Small intestine (tissue), 7 donors: ENCODE results near the gene ELF4. TPM values are rescaled to one million over a fixed set of nuclear protein-coding genes. Genes with fewer than 3 reads are reported as not detected.

ENCODE experiments used
- DNase-seq, 2 donors: peaks; one replicate each; pipeline versions ENCODE4 v3.0.0 to v3.0.0-alpha.2; 2013
- FAIRE-seq: peaks from 2 replicates; lab custom pipeline; 2012; peaks lifted over from hg19 to GRCh38; lab: Jason Lieb, UNC
- H3K27ac ChIP-seq, 3 donors: one replicate each; pipeline ENCODE4 v1.5.1; 2013; ENCODE audit warnings: low read length in 2 of 3, mild to moderate bottlenecking in 2 of 3, control low read depth in 1 of 3, inconsistent platforms in 1 of 3, low read depth in 1 of 3, moderate library complexity in 1 of 3
- H3K27me3 ChIP-seq, 3 donors: one replicate each; pipeline ENCODE4 v1.6.1; 2013; ENCODE audit warnings: low read length in 3 of 3, inconsistent platforms in 1 of 3; ENCODE audit not compliant: control insufficient read depth in 3 of 3, insufficient read depth in 3 of 3
- H3K36me3 ChIP-seq, 3 donors: one replicate each; pipeline ENCODE4 v1.6.1; 2013; ENCODE audit warnings: low read length in 3 of 3, inconsistent platforms in 1 of 3, low read depth in 1 of 3, mild to moderate bottlenecking in 1 of 3, moderate library complexity in 1 of 3; ENCODE audit not compliant: control insufficient read depth in 3 of 3, insufficient read depth in 2 of 3
- H3K4me1 ChIP-seq, 3 donors: one replicate each; pipeline ENCODE4 v1.6.1; 2013; ENCODE audit warnings: low read length in 2 of 3, inconsistent platforms in 1 of 3, low read depth in 1 of 3, mild to moderate bottlenecking in 1 of 3, moderate library complexity in 1 of 3; ENCODE audit not compliant: control insufficient read depth in 3 of 3, insufficient read depth in 2 of 3
- H3K4me3 ChIP-seq, 3 donors: one replicate each; pipeline ENCODE4 v1.5.1; 2013; ENCODE audit warnings: low read length in 3 of 3, control low read depth in 1 of 3, inconsistent platforms in 1 of 3, low read depth in 1 of 3, mild to moderate bottlenecking in 1 of 3, moderate library complexity in 1 of 3
- H3K9me3 ChIP-seq, 2 donors: one replicate each; pipeline ENCODE4 v1.6.1; 2013; ENCODE audit warnings: low read depth in 1 of 2, low read length in 1 of 2; ENCODE audit not compliant: control insufficient read depth in 2 of 2, insufficient read depth in 1 of 2
- WGBS, 3 donors: extraction: QIAGEN DNeasy Blood & Tissue Kit; methylation state at CpG; one replicate each; pipeline ENCODE4 v1.1.7; 2013; 5-methylcytosine and 5-hydroxymethylcytosine counted together
- polyA plus RNA-seq, 4 donors: library from polyadenylated mRNA; stranded (reverse) in 3 of 4; unstranded in 1 of 4; fragments of 200-250 nt in 3 of 4; fragments of 120-200 nt in 1 of 4; gene quantifications; one replicate each; pipeline versions ENCODE4 v1.2.1 to v1.2.3, GENCODE V29; 2013
- donor health status: healthy with polysubstance abuse.
- donor health status: control.
- donor health status: control.
- donor health status: Bipolar disorder and iron deficiency.
- donor health status: healthy.

ELF4 gene
- polyA plus RNA-seq, 4 donors: 10.4 to 45.4 (median 13.7) TPM

DNA sequence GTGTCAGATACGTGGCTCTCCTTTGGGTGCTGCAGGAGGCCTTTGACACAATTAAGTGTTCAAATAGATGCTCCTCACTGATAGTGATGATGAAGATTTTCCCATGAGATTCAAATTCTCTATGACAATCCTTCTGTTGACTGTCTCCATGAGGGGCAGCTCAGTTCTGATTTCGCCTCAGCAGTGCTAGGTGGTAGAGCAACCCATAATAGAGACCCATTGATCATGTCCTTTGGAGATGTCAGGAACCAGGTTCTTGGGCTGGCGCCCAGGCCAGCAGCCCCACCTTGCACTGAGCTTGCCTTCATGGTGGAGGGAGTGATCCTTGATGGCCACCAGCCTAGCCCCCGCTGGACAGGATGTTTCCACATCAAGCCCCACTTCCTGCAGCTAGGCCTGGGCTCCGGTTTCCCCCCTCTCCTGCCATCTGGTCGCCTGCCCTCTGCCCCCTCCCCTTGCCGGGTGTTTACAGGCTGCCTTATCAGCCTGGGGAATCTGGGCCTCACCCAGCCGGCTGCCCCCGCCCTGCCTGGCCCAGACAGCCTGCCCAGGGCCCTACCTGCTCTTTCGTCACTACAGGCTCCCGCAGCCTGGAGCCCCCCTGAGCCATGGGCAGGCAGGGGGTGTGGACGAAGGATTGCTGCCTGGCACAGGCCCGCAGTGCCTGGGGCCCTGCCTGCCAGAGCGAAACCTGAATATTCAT is 12.6 kb downstream of the ELF4 start:
- DNase-seq: peak; percentile 41 to 76
- Histone ChIP-seq H3K4me1 (peaks cover 11 to 39% (median 12%) of the 10 kb centered on the region in 3 donors), H3K4me3 (no peak overlapping the region), H3K27ac (peak overlapping the region in 2 of 3 donors; percentile 65 to 73), H3K36me3 (peaks cover 0 to 12% (median 3%) of the 10 kb centered on the region in 3 donors), H3K27me3 (no peaks in the 10 kb centered on the region), H3K9me3 (no peaks in the 10 kb centered on the region)
- no peak for FAIRE-seq
- WGBS, 3 donors: 43 to 57% (median 52%) methylated on average over 7 to 14 of the region's 14 CpGs

DNA sequence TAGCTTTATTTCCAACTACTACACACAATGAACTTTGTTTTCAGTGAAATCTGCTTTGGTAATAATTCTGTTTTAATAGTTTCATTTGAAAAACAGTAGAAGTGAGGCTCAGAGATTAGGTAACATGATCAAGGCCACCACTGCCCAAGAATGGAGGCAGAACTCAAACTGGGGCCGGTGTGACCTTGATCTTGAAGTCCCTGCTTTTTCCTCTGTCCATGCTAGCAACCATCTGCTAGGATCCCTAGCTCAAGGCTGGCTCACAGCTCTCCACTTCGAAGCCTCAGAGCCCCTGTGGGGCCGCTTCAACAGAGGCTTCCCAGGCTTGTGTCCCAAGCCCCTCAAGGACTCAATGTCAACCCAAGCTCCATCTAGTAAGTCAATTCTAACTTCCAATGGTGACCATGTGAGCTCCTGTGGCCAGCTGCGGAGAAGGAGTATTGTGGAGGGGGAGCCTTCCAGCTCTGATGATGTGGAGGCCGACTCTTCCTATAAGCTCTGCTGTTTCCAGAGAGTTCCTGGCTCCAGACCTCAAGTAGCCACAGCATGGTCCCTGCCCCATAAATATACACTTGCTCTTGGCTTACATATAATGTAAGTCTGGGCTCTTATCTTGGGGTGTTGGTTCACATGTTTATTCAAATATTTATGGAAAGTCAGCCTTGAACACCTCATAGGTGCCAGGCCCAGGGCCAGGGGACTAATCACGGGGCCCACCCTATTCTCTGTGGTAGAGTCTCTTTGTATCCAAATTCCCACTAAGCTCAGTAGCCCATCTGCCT is 14.9 kb downstream of the ELF4 start:
- peaks cover 11 to 53% (median 12%) of the 10 kb centered on the region in 3 donors for H3K4me1 ChIP-seq

DNA sequence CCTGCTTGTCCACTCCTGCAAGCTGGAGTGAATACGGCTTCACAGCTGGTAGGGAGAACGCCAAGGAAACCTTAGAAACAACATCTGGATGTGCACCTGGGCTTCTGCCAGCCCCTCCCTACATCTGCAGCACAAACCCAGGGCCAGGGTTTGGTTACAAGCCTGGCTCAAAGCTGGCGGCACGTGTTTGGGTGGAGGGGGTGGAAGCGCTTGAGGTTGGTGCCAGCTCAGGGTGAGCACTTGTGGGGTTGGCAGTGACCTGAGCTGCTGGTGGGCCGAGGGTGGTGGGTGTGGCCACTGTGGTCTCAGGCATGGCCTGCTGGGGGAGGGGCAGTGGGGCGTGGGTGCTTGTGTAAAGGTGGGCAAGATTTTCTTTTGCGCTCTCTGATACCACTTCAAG is 15.6 kb downstream of the ELF4 start:
- Histone ChIP-seq H3K9me3 (no peaks in the 10 kb centered on the region), H3K36me3 (peaks cover 0 to 14% (median 3%) of the 10 kb centered on the region in 3 donors), H3K4me3 (no peak overlapping the region), H3K4me1 (peaks cover 8 to 46% (median 9%) of the 10 kb centered on the region in 3 donors), H3K27me3 (no peaks in the 10 kb centered on the region), H3K27ac (no peak overlapping the region)
- FAIRE-seq: no peak
- whole genome bisulfite sequencing, 3 donors: 70 to 73% (median 72%) methylated on average over 7 to 8 of the region's 8 CpGs
- DNase-seq: no peak

More for the DNA sequence above, 14.9 kb downstream of the ELF4 start:
- Histone ChIP-seq H3K9me3 (no peaks in the 10 kb centered on the region), H3K27me3 (no peaks in the 10 kb centered on the region), H3K27ac (no peak overlapping the region), H3K4me3 (no peak overlapping the region), H3K36me3 (peaks cover 0 to 16% (median 3%) of the 10 kb centered on the region in 3 donors)
- FAIRE-seq: no peak
- DNase-seq: no peak
- 82 to 84% (median 84%) methylated on average over 6 of the region's 6 CpGs for WGBS, 3 donors

DNA sequence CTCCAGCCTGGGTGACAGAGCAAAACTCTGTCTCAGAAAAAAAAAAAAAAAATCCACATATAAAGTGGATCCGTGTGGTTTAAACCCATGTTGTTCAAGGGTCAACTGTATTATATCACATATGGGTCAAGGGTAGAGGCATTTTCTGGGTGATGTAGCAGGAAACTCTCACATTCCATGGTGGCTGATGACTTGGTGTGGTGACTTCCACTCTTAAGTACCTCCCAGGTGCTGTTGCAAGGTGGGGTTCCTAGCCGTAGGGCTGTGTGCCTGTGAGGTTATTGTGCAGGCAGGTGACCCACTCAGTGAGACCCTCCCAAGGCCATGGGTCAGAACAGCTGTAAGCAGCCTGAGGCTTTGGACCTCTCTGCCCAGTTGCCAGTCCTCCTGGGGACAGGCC is 17.0 kb downstream of the ELF4 start:
- no peaks in the 10 kb centered on the region for H3K9me3 ChIP-seq
- peak overlapping the region in 1 of 3 donors; percentile 89 for H3K27ac ChIP-seq
- FAIRE-seq (no peak), DNase-seq (no peak)
- H3K4me3 ChIP-seq: no peak overlapping the region
- H3K27me3 ChIP-seq: no peaks in the 10 kb centered on the region
- peaks cover 3 to 33% (median 4%) of the 10 kb centered on the region in 3 donors for H3K4me1 ChIP-seq
- 45 to 83% (median 59%) methylated on average over 2 of the region's 2 CpGs for WGBS, 3 donors
- H3K36me3 ChIP-seq: peaks cover 0 to 19% (median 3%) of the 10 kb centered on the region in 3 donors

- WGBS, 3 donors: 19 to 28% (median 21%) methylated on average over 7 to 10 of the region's 10 CpGs
- peak overlapping the region; percentile 74 to 89 (median 85) for H3K27ac ChIP-seq
- FAIRE-seq: no peak
Observed at GRCh38 chrX:130091980-130092522, 18.2 kb downstream of the ELF4 start.

GRCh38 chrX:130090364-130090763 is 19.9 kb downstream of the ELF4 start:
- no peak overlapping the region for H3K4me3 ChIP-seq
- peaks cover 0 to 26% (median 0%) of the 10 kb centered on the region in 3 donors for H3K4me1 ChIP-seq
- no peaks in the 10 kb centered on the region for H3K27me3 ChIP-seq
- no peak for DNase-seq
- FAIRE-seq: no peak
- peaks cover 0 to 34% (median 3%) of the 10 kb centered on the region in 3 donors for H3K36me3 ChIP-seq
- WGBS, 3 donors: 74 to 94% (median 78%) methylated on average over 2 to 3 of the region's 3 CpGs
- H3K27ac ChIP-seq: peak overlapping the region in 1 of 3 donors; percentile 24
- H3K9me3 ChIP-seq: no peaks in the 10 kb centered on the region

More at GRCh38 chrX:130091980-130092522, 18.2 kb downstream of the ELF4 start:
- Histone ChIP-seq H3K4me1 (peaks cover 0 to 24% (median 2%) of the 10 kb centered on the region in 3 donors), H3K9me3 (no peaks in the 10 kb centered on the region), H3K27me3 (no peaks in the 10 kb centered on the region), H3K36me3 (peaks cover 0 to 22% (median 3%) of the 10 kb centered on the region in 3 donors), H3K4me3 (peak overlapping the region in 1 of 3 donors; percentile 10)
- peak; percentile 72 to 81 for DNase-seq

DNA sequence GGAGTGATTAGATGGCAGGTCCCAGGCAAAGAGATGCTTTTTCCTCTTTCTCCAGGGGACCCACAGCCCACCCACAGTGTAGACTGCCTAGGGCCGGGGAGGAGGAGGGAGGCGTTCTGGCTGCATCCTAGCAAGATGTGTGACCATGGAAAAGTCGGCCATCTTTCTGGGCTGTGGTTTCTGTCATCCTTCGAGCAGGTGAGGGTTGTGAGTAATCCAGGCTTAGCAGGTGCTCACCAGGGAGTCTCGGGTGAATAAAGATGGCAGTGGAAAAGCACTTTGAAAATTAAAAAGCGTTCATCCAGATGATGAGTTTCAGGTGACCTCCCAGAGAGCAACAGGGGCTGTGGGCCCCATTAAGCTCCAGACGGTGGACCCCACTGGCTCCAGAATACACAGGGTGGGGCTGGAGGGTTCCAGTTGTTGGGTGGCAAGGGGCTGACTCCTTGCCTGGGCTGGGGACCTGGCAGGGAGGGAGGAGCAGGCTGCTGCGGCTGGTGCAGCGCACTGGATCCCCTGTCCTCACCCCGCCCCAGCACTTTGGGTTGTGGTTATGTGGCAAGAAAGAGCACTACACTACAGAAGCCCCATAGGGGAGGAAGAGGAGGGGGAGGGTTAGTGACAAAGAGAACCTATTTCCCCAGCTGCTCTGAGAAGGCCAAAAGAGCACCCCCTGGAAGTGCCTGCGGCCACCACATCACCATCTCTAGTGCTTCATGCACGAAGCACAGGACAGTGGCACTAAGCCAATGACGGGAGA is 23.7 kb downstream of the ELF4 start:
- Histone ChIP-seq H3K27ac (peak overlapping the region in 2 of 3 donors; percentile 43 to 77), H3K4me1 (peaks cover 0 to 21% (median 3%) of the 10 kb centered on the region in 3 donors), H3K36me3 (peaks cover 0 to 46% (median 0%) of the 10 kb centered on the region in 3 donors), H3K9me3 (no peaks in the 10 kb centered on the region), H3K27me3 (no peaks in the 10 kb centered on the region), H3K4me3 (peak overlapping the region in 2 of 3 donors; percentile 4 to 7)
- WGBS, 3 donors: 57 to 77% (median 59%) methylated on average over 13 of the region's 13 CpGs
- DNase-seq (peak in 1 of 2 donors; percentile 45), FAIRE-seq (no peak)
